Testis (tissue), 2 donors: ENCODE results near the gene AMPD3.

Experiments used
- POLR2A ChIP-seq: fragments of 450-650 bp; IDR thresholded peaks from one replicate; pipeline ENCODE4 v1.6.1; 2017; ENCODE audit warnings: antibody characterized with exemption, mild to moderate bottlenecking, moderate library complexity
- TF ChIP-seq, protein P1 (sequence below), 3 experiments: fragments of 450-650 bp in 2 of 3; fragments of 200-600 bp in 1 of 3; sonication (generic) in 1 of 3; IDR thresholded peaks; one replicate each; pipeline ENCODE4 v1.5.1; 2016 to 2019; ENCODE audit warnings: antibody characterized with exemption in 3 of 3, mild to moderate bottlenecking in 2 of 3, moderate library complexity in 1 of 3

- TF ChIP-seq, protein P1, sequence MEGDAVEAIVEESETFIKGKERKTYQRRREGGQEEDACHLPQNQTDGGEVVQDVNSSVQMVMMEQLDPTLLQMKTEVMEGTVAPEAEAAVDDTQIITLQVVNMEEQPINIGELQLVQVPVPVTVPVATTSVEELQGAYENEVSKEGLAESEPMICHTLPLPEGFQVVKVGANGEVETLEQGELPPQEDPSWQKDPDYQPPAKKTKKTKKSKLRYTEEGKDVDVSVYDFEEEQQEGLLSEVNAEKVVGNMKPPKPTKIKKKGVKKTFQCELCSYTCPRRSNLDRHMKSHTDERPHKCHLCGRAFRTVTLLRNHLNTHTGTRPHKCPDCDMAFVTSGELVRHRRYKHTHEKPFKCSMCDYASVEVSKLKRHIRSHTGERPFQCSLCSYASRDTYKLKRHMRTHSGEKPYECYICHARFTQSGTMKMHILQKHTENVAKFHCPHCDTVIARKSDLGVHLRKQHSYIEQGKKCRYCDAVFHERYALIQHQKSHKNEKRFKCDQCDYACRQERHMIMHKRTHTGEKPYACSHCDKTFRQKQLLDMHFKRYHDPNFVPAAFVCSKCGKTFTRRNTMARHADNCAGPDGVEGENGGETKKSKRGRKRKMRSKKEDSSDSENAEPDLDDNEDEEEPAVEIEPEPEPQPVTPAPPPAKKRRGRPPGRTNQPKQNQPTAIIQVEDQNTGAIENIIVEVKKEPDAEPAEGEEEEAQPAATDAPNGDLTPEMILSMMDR (IDR thresholded peaks at IDR 0.05): no peak
- no peak for TF ChIP-seq POLR2A
These were observed 43.6 kb downstream of the AMPD3 start for GRCh38 chr11:10498426-10499250.
